B cell (primary cell): ENCODE measurements around the gene SREBF1. TPM values are rescaled to one million over a fixed set of nuclear protein-coding genes. Genes with fewer than 3 reads are reported as not detected.

Experiments used
- ATAC-seq: fragments of 200-7000 bp; cut with Tn5 transposase; one replicate; pipeline ENCODE4 v1.10.0; 2021; ENCODE audit warnings: low read depth, mild to moderate bottlenecking, moderate number of reproducible peaks, moderate library complexity
- CTCF ChIA-PET: fragments of 350-600 bp; sonication (Branson Sonifier 250); formaldehyde crosslinking; loops from one replicate; lab custom pipeline; 2021; ENCODE audit warnings: antibody characterized with exemption, inconsistent platforms; lab: Charles Lee
- POLR2A ChIA-PET: fragments of 350-600 bp; sonication (Branson Sonifier 250); formaldehyde crosslinking; loops from one replicate; lab custom pipeline; 2021; ENCODE audit warnings: antibody characterized with exemption; lab: Charles Lee
- DNase-seq: peaks from one replicate; pipeline ENCODE4 v3.0.0; 2013
- H2AFZ ChIP-seq: 2 replicates; pipeline ENCODE4 v1.6.1; 2012; ENCODE audit warnings: mild to moderate bottlenecking, low read depth, low read length; ENCODE audit not compliant: insufficient read depth, poor library complexity, severe bottlenecking
- H3K27ac ChIP-seq, 2 donors: 1 replicate in 1 of 2; 2 replicates in 1 of 2; pipeline ENCODE4 v1.5.1; 2012 to 2013; ENCODE audit warnings: low read length in 2 of 2, mild to moderate bottlenecking in 2 of 2, moderate library complexity in 1 of 2
- H3K27me3 ChIP-seq, 4 experiments: fragments of 200-600 bp in 1 of 4; sonication (generic) in 1 of 4; replicated peaks in 1 of 4; 1 replicate in 2 of 4; 2 replicates in 2 of 4; pipeline versions ENCODE4 v1.6.1 to v1.7.0; 2013 to 2016; ENCODE audit warnings: low read length in 3 of 4, mild to moderate bottlenecking in 2 of 4, mixed read lengths in 1 of 4, moderate library complexity in 1 of 4; ENCODE audit not compliant: insufficient read depth in 4 of 4, control insufficient read depth in 3 of 4; ENCODE audit errors: control extremely low read depth in 1 of 4
- H3K36me3 ChIP-seq, 2 experiments: replicated peaks in 1 of 2; 1 replicate in 1 of 2; 2 replicates in 1 of 2; pipeline versions ENCODE4 v1.6.1 to v1.7.1; 2013; ENCODE audit warnings: low read length in 1 of 2; ENCODE audit not compliant: insufficient read depth in 2 of 2, control insufficient read depth in 1 of 2; ENCODE audit errors: control extremely low read depth in 1 of 2, extremely low read depth in 1 of 2
- H3K4me1 ChIP-seq, 2 donors: fragments of 200-600 bp in 1 of 2; sonication (generic) in 1 of 2; 1 replicate in 1 of 2; 2 replicates in 1 of 2; pipeline versions ENCODE4 v1.5.1 to v1.6.1; 2013 to 2017; ENCODE audit warnings: low read length in 2 of 2; ENCODE audit not compliant: control insufficient read depth in 2 of 2, insufficient read depth in 2 of 2
- H3K4me2 ChIP-seq: replicated peaks from 2 replicates; pipeline ENCODE3; 2012; ENCODE audit warnings: mild to moderate bottlenecking, low read depth, low read length; ENCODE audit not compliant: poor library complexity, severe bottlenecking
- H3K4me3 ChIP-seq, 5 experiments: fragments of 200-600 bp in 1 of 5; sonication (generic) in 1 of 5; 1 replicate in 3 of 5; 2 replicates in 2 of 5; pipeline versions ENCODE4 v1.5.1 to v1.7.0; 2011 to 2016; ENCODE audit warnings: low read length in 4 of 5, mild to moderate bottlenecking in 4 of 5, low read depth in 2 of 5, control low read depth in 1 of 5, moderate library complexity in 1 of 5; ENCODE audit not compliant: insufficient read depth in 1 of 5; ENCODE audit errors: control extremely low read depth in 1 of 5, extremely low read depth in 1 of 5
- H3K79me2 ChIP-seq: fragments of 200-600 bp; sonication (generic); one replicate; pipeline ENCODE4 v1.6.0; 2016; ENCODE audit warnings: low read length; ENCODE audit not compliant: control insufficient read depth, insufficient read depth
- H3K9ac ChIP-seq: fragments of 200-600 bp; sonication (generic); 2 replicates; pipeline ENCODE4 v1.6.1; 2017; ENCODE audit warnings: mild to moderate bottlenecking, low read length, moderate library complexity
- H3K9me3 ChIP-seq, 3 donors: one replicate each; pipeline versions ENCODE4 v1.6.1 to v1.7.1; 2013; ENCODE audit warnings: low read length in 2 of 3; ENCODE audit not compliant: control insufficient read depth in 2 of 3, insufficient read depth in 1 of 3; ENCODE audit errors: control extremely low read depth in 1 of 3
- H4K20me1 ChIP-seq: 2 replicates; pipeline ENCODE4 v1.6.0; 2012; ENCODE audit warnings: mild to moderate bottlenecking, low read length; ENCODE audit not compliant: insufficient read depth, control insufficient read depth, poor library complexity, severe bottlenecking
- H3K27ac Mint-ChIP-seq: one replicate; pipeline ENCODE4 v1.8.0; 2021; ENCODE audit warnings: mixed read lengths
- H3K27me3 Mint-ChIP-seq: one replicate; pipeline ENCODE4 v1.8.0; 2021; ENCODE audit warnings: mixed read lengths
- H3K4me1 Mint-ChIP-seq: one replicate; pipeline ENCODE4 v1.8.0; 2021; ENCODE audit warnings: mixed read lengths
- H3K4me3 Mint-ChIP-seq: one replicate; pipeline ENCODE4 v1.8.0; 2021; ENCODE audit warnings: mixed read lengths
- H3K9me3 Mint-ChIP-seq: one replicate; pipeline ENCODE4 v1.8.0; 2022; ENCODE audit warnings: mixed read lengths; ENCODE audit not compliant: insufficient read depth
- EZH2 ChIP-seq: IDR thresholded peaks from 2 replicates; pipeline ENCODE4 v1.6.1; 2012; ENCODE audit warnings: borderline replicate concordance, low read depth, mild to moderate bottlenecking, moderate library complexity, low read length; ENCODE audit not compliant: insufficient read depth, poor library complexity, severe bottlenecking
- WGBS: methylation state at CpG from one replicate; pipeline ENCODE4 v1.1.5; 2013; ENCODE audit warnings: missing lambda C conversion rate; ENCODE audit not compliant: insufficient coverage; 5-methylcytosine and 5-hydroxymethylcytosine counted together
- intact Hi-C: fragments of 100-400 bp; cut with micrococcal nuclease; formaldehyde crosslinking; loops from one replicate; pipeline ENCODE4 v1.10.0; 2022
- polyA plus RNA-seq: library from polyadenylated mRNA; depleted of rRNA; stranded (reverse); fragments of >200 nt; gene quantifications from 2 replicates; pipeline ENCODE4 v1.2.3, GENCODE V29; 2012
- total RNA-seq, 2 donors: library from RNA; stranded (reverse); fragments of 120-200 nt in 1 of 2; gene quantifications; 1 replicate in 1 of 2; 2 replicates in 1 of 2; pipeline versions ENCODE4 v1.2.3 to v1.2.4, GENCODE V29; 2013 to 2022
- TF ChIP-seq, protein P1 (sequence below): fragments of 200-600 bp; IDR thresholded peaks from one replicate; pipeline ENCODE4 v1.8.0; 2022; ENCODE audit warnings: antibody characterized with exemption, mild to moderate bottlenecking

The SREBF1 gene
- total and polyA plus RNA-seq, 2 donors (not counting 1 experiment from before 2014, with no cell fraction given), result 21.6 to 34.9 TPM

- Histone ChIP-seq H3K79me2 (peaks cover 49% of the 10 kb centered on the region), H3K27ac (no peak overlapping the region), H4K20me1 (peaks cover 86% of the 10 kb centered on the region), H3K4me1 (peaks cover 18 to 28% of the 10 kb centered on the region in 2 donors), H2AFZ (no peak overlapping the region), H3K9me3 (no peaks in the 10 kb centered on the region), H3K36me3 (peaks cover 0 to 4% of the 10 kb centered on the region in 2 experiments), H3K4me2 (no peak overlapping the region), H3K27me3 (no peaks in the 10 kb centered on the region), H3K9ac (no peak overlapping the region), H3K4me3 (no peak overlapping the region)
- intact Hi-C loops, result no loop called here
- no peak overlapping the region for H3K27ac Mint-ChIP-seq
- no peak for ATAC-seq
- CTCF ChIA-PET, result interaction anchor here (0.9 to 1.0 kb wide), 2 partner anchors 16 to 148 kb away, joined by 3 to 4 read pairs; no protein-coding TSS in a partner anchor
- WGBS, result 91% methylated on average over 11 of the region's 13 CpGs
- no peak overlapping the region for H3K4me3 Mint-ChIP-seq
- H3K9me3 Mint-ChIP-seq, result no peaks in the 10 kb centered on the region
- peaks cover 40% of the 10 kb centered on the region for H3K4me1 Mint-ChIP-seq
- no peak for DNase-seq
- POLR2A ChIA-PET, result no interaction called here
- no peaks in the 10 kb centered on the region for H3K27me3 Mint-ChIP-seq
- TF ChIP-seq, protein P1, sequence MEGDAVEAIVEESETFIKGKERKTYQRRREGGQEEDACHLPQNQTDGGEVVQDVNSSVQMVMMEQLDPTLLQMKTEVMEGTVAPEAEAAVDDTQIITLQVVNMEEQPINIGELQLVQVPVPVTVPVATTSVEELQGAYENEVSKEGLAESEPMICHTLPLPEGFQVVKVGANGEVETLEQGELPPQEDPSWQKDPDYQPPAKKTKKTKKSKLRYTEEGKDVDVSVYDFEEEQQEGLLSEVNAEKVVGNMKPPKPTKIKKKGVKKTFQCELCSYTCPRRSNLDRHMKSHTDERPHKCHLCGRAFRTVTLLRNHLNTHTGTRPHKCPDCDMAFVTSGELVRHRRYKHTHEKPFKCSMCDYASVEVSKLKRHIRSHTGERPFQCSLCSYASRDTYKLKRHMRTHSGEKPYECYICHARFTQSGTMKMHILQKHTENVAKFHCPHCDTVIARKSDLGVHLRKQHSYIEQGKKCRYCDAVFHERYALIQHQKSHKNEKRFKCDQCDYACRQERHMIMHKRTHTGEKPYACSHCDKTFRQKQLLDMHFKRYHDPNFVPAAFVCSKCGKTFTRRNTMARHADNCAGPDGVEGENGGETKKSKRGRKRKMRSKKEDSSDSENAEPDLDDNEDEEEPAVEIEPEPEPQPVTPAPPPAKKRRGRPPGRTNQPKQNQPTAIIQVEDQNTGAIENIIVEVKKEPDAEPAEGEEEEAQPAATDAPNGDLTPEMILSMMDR, result no peak
- TF ChIP-seq EZH2, result no peak
These were observed 8.8 kb downstream of the SREBF1 start for GRCh38 chr17:17827826-17828621.
